Type B pancreatic cell (in vitro differentiated cells): Measurements from ENCODE around the gene TRIM54. TPM values are rescaled to one million over a fixed set of nuclear protein-coding genes. Genes with fewer than 3 reads are reported as not detected.

ENCODE experiments used
- DNase-seq: peaks from one replicate; pipeline ENCODE4 v3.0.0; 2021; ENCODE audit warnings: mixed read lengths; ENCODE audit not compliant: unreplicated experiment; ENCODE audit errors: extremely low spot score
- H3K27ac Mint-ChIP-seq: 2 replicates; pipeline ENCODE4 v1.8.0; 2021; ENCODE audit warnings: mild to moderate bottlenecking, mixed read lengths
- H3K27me3 Mint-ChIP-seq: 2 replicates; pipeline ENCODE4 v1.8.0; 2021; ENCODE audit warnings: mixed read lengths
- H3K36me3 Mint-ChIP-seq: 2 replicates; pipeline ENCODE4 v1.8.0; 2021; ENCODE audit warnings: mixed read lengths
- H3K4me1 Mint-ChIP-seq: one replicate; pipeline ENCODE4 v1.8.0; 2021; ENCODE audit warnings: mixed read lengths; ENCODE audit not compliant: unreplicated experiment
- H3K4me3 Mint-ChIP-seq: 2 replicates; pipeline ENCODE4 v1.8.0; 2021; ENCODE audit warnings: mild to moderate bottlenecking, mixed read lengths
- H3K9me3 Mint-ChIP-seq: 2 replicates; pipeline ENCODE4 v1.8.0; 2021; ENCODE audit warnings: mixed read lengths
- CTCF ChIP-seq: fragments of 200-600 bp; sonication (generic); conservative IDR thresholded peaks from 2 replicates; pipeline ENCODE4 v1.5.0; 2021; ENCODE audit warnings: antibody characterized with exemption, mild to moderate bottlenecking
- total RNA-seq: library from RNA; stranded (reverse); gene quantifications from 2 replicates; pipeline ENCODE4 v1.2.1, GENCODE V29; 2021; ENCODE audit warnings: low replicate concordance

TRIM54 gene
- total RNA-seq, 1 donor from 2014 or later = not detected

DNA sequence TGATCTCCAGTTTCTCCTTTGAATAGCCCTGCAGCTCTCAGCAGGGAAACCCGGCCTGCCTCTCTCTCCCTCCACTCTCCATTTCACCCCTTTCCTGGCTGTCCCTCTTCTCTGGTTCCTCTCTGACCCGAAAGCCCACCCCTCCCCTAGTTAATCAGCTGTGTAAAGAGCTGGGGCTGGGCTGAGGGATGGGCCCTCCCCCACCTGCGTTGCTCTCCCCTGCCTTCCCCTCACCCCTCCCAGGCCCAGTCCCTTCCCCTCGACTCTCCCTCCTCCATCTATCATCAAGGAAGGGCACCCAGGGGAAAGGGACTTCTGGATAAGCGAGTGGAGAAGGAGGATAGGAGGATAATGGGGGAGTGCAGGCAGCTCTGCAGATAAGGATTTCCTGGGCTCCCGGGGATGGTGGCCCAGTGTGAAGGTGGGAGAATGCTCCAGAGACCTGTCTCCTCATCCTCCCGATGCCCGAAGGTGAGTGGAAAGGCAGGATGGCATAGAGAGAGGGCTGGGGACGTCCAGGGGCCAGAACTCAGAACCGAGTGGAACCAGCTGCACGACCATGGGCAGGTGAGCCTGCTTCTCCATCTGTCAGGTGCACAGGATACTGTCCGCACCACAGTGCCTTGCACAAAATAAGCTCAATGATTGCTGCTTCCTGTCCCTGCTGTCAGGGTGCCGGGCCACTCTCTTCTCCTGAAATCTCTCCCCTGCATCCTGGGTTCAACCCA, 31.4 kb upstream of the TRIM54 start:
- H3K27me3 Mint-ChIP-seq = peaks cover 56% of the 10 kb centered on the region
- H3K36me3 Mint-ChIP-seq = no peaks in the 10 kb centered on the region
- H3K4me1 Mint-ChIP-seq = peaks cover 7% of the 10 kb centered on the region
- H3K27ac Mint-ChIP-seq = no peak overlapping the region
- no peak overlapping the region for H3K4me3 Mint-ChIP-seq
- DNase-seq = no peak
- H3K9me3 Mint-ChIP-seq = no peaks in the 10 kb centered on the region
- TF ChIP-seq CTCF = no peak

- no peaks in the 10 kb centered on the region for H3K9me3 Mint-ChIP-seq
- H3K27me3 Mint-ChIP-seq = peaks cover 65% of the 10 kb centered on the region
- H3K27ac Mint-ChIP-seq = no peak overlapping the region
- TF ChIP-seq CTCF = no peak
- no peaks in the 10 kb centered on the region for H3K36me3 Mint-ChIP-seq
- DNase-seq = no peak
- no peak overlapping the region for H3K4me3 Mint-ChIP-seq
- peaks cover 7% of the 10 kb centered on the region for H3K4me1 Mint-ChIP-seq
These were observed 30.5 kb upstream of the TRIM54 start for GRCh38 chr2:27251766-27252165.

DNA sequence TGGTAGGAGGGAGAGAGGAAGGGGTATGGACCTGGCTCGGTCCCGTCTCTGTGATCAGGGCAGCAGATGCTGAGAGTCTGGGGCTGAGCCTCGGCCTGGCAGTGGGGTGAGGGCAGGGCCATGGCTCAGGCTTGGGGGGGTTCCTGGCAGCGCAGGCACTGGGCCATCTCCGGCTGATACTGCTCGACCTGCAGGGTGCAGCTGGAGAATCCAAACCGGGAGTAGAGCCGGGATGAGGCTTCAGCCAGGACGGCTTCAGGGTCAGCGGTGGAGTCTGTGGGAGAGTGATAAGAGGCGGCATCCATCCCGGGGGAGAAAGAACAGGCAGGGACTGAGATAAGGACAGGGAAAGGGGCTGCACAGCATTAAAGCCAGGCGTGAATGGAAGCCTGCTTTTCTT, 27.0 kb upstream of the TRIM54 start:
- Mint-ChIP-seq H3K36me3 (no peaks in the 10 kb centered on the region), H3K27ac (no peak overlapping the region), H3K4me3 (no peak overlapping the region), H3K27me3 (peaks cover 78% of the 10 kb centered on the region), H3K9me3 (no peaks in the 10 kb centered on the region), H3K4me1 (no peaks in the 10 kb centered on the region)
- TF ChIP-seq CTCF = no peak
- DNase-seq = no peak

DNA sequence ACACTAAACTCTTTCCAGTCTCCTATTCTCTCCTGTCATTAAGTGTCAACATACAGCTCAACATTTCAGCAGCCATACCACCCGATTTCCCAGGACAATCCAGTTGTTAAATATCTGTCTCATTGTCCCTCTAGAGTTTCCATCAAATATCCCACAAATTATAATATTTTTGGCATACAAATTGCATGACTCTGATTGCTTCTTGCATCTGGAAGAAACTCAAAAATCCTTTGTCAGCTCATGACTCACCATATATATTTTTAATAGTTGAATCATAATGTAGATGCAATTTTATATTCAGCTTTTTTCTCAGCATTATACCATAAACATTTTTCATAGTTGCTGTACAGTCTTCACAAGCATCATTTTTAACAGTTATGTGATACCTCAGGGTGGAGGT, 26.6 kb upstream of the TRIM54 start:
- Mint-ChIP-seq H3K4me1 (peaks cover under 1% of the 10 kb centered on the region), H3K27me3 (peaks cover 80% of the 10 kb centered on the region), H3K4me3 (no peak overlapping the region), H3K9me3 (no peaks in the 10 kb centered on the region), H3K27ac (no peak overlapping the region), H3K36me3 (no peaks in the 10 kb centered on the region)
- TF ChIP-seq CTCF = no peak
- no peak for DNase-seq

GRCh38 chr2:27256855-27257454, 25.3 kb upstream of the TRIM54 start:
- H3K27ac Mint-ChIP-seq = no peak overlapping the region
- peaks cover 80% of the 10 kb centered on the region for H3K27me3 Mint-ChIP-seq
- no peaks in the 10 kb centered on the region for H3K36me3 Mint-ChIP-seq
- H3K4me1 Mint-ChIP-seq = peaks cover 7% of the 10 kb centered on the region
- no peak for TF ChIP-seq CTCF
- no peak overlapping the region for H3K4me3 Mint-ChIP-seq
- DNase-seq = no peak
- no peaks in the 10 kb centered on the region for H3K9me3 Mint-ChIP-seq
